Mesenteric fat pad (tissue), 1 donor: ENCODE results near the gene PRKCZ. TPM values are rescaled to one million over a fixed set of nuclear protein-coding genes. Genes with fewer than 3 reads are reported as not detected.
A peak's percentile ranks its signal among the peaks of the same experiment; 100 is the strongest.
"Not testable (repeated sequence)": the region's sequence is repeated elsewhere in the genome, so short reads cannot be mapped to it uniquely, and the experiment has no call there.

Experiments used
- DNase-seq: peaks from one replicate; pipeline ENCODE4 v3.0.0-alpha.2; 2020; ENCODE audit warnings: low spot score
- total RNA-seq: library from RNA; stranded (reverse); fragmentation: NEBNext Ultra II Directional; extraction: Animal tissue kit (Norgen Biotek cat#: 25700); gene quantifications from one replicate; pipeline ENCODE4 v1.2.1, GENCODE V29; 2021
- donor health status: DM: yes; HTN: yes; CAD: no.

PRKCZ gene
- total RNA-seq, 1 donor from 2014 or later, result 1.4 TPM

GRCh38 chr1:2114635-2115007 is 64.4 kb downstream of the PRKCZ start:
- not testable (repeated sequence) for DNase-seq

GRCh38 chr1:2115008-2115641 is 64.9 kb downstream of the PRKCZ start:
- DNase-seq, result no peak

GRCh38 chr1:2115702-2116341 is 65.6 kb downstream of the PRKCZ start:
- no peak for DNase-seq

- no peak for DNase-seq
Observed at GRCh38 chr1:2119886-2120285, 69.7 kb downstream of the PRKCZ start.

- DNase-seq, result no peak
Observed at GRCh38 chr1:2121101-2121691, 71.0 kb downstream of the PRKCZ start.

GRCh38 chr1:2121794-2122193 is 71.6 kb downstream of the PRKCZ start:
- DNase-seq, result not testable (repeated sequence)

- DNase-seq, result no peak
Observed at GRCh38 chr1:2124446-2125198, 74.4 kb downstream of the PRKCZ start.

- no peak for DNase-seq
Observed at GRCh38 chr1:2125350-2126211, 75.4 kb downstream of the PRKCZ start.

GRCh38 chr1:2126331-2127186 is 76.3 kb downstream of the PRKCZ start:
- DNase-seq, result no peak

GRCh38 chr1:2127187-2128145 is 77.3 kb downstream of the PRKCZ start:
- DNase-seq, result no peak

- no peak for DNase-seq
Observed at GRCh38 chr1:2128189-2128901, 78.1 kb downstream of the PRKCZ start.

- DNase-seq, result no peak
Observed at GRCh38 chr1:2129256-2129943, 79.2 kb downstream of the PRKCZ start.

- no peak for DNase-seq
Observed at GRCh38 chr1:2130156-2130555, 79.9 kb downstream of the PRKCZ start.

GRCh38 chr1:2130871-2131289 is 80.7 kb downstream of the PRKCZ start:
- no peak for DNase-seq

- no peak for DNase-seq
Observed at GRCh38 chr1:2132222-2133038, 82.2 kb downstream of the PRKCZ start.

- DNase-seq, result peak; percentile 99
Observed at GRCh38 chr1:2133039-2133878, 83.0 kb downstream of the PRKCZ start.
